Measurements from ENCODE around the gene TUT1.
"Not testable (repeated sequence)": the region's sequence is repeated elsewhere in the genome, so short reads cannot be mapped to it uniquely, and the experiment has no call there.

TUT1 gene

DNA sequence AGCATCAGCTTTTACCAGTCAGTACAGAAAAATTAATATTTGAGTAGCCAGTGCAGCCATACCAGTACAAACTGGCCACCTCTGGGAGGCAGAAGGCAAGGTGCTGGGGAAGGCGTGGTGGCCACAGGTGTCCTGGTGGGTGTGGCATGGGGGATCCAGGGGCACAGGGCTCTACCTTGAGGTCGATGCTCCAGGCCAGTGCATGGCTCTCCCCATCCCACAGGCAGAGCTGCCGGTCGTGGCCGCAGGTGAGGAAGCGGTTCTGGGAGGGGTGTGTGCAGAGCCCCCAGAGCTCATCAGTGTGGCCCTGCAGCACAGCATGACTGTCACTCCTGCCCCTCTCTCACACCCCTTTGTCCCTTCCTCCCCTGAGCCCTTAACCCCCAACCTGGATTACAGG lies 14.1 kb upstream of the TUT1 start:
- FAIRE-seq (no peak), DNase-seq (ENCODE audit: low spot score) (no peak)

DNA sequence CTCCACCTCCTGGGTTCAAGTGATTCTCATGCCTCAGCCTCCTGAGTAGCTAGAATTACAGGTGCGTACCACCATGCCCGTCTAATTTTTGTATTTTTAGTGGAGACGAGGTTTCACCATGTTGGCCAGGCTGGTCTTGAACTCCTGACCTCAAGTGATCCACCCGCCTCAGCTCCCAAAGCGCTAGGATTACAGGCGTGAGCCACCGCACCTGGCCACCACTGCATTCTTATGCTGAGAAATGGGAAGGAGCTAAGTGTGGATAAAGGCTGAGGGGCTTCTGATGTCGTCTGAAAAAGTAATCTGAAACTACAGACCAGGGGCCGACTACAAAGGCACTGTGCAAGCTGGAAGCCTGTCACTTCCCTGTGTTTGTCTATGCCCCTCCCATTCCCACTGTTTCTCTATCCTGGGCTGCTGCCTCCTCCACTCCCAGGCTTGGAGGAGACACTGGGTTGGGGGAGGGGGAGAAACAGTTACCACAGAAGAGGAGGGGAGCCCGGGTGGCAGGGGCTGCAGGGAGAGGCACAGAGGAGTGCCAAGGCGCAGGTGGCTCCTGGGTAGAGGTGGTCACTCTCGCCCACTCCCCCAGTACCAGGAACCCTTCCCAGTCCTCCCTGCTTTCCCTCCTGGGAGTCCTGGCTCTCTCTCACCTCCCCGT lies 13.3 kb upstream of the TUT1 start:
- DNase-seq (ENCODE audit: low spot score) (no peak), FAIRE-seq (no peak)

DNA sequence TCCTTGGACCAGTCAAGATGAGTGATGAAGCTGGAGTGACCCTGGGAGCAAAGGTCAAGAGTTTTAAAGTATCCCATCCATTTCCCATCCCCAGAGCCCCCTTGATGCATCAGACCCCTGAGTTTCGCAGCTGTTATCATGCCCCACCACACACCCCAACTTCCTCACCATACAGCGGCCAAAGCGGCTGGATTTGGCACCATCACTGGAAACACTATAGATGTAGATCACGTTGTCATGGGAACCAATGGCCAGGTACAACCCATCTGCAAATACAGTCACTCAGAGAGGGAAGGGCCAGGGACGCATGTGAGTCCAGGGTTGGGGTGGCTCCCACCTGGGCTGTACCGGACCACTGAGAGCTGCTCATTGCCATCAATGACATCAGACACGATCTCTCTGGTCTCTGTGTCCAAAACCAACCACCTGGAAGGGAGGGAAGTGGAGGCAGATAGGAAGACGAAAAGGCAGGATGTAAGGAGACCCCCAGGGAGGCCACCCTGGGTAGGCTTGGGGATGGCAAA lies 12.5 kb upstream of the TUT1 start:
- FAIRE-seq: no peak
- DNase-seq (ENCODE audit: low spot score): no peak

DNA sequence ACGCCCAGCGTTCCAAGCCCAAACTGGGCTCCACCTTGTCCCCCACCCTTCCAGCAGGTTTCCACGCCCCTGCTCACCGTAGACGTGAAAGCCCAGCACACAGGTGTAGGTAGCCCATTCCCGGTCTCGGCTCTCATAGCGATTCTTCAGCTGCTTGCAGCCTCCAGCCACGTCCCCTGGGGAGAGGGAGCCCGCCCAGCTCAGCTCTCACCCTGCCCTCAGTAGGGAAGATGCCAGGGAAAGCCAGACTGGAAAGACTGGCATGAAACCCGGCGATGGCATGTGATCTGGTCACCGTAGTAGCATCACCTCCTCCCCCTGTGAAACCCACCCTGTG lies 11.7 kb upstream of the TUT1 start:
- DNase-seq (ENCODE audit: low spot score): no peak
- no peak for FAIRE-seq

DNA sequence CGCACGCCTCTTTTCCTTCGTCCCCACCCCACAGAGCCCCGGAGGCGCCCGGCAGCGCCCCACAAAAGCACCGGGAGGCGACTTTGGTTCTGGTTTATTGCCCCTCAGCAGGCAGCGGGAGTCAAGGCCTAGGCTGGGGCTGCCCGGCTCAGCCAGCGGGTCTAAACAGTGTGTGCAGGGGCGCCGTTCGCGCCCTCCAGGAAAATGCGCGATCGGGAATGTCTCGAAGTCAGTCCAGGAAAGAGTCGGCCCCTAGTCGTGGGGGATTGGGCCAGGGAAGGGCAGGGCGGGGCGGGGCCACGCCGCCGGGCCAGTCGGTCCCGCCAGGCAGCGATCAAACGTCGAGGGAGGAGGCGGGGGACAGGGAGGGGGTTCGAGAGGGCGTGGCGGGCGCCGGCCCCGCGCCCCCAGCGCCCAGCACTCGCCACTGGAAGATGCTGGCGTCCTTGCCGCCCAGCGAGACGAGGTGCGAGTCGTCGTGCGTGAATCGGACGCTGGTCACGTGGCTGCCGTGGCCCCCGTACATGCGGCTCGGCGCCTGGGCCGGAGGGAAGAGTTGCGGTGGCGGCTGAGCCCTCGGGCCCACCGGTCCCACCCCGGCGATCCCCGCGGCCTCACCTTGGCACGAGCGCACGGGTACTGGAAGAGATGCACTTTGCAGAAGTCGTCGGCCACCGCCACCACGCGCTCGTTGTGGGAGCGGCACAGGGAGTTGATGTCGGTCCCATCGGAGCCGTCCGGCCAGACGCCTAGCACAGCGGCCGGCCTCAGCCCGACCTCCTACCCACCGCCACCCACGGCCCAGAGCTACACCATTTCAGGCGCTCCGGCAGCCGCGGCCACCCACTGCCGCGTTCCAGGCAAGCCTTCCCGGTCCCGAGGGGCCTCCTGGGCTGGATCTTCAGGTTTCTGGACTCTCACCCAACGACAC lies 11.1 kb upstream of the TUT1 start:
- no peak for DNase-seq (ENCODE audit: low spot score)
- no peak for FAIRE-seq

DNA sequence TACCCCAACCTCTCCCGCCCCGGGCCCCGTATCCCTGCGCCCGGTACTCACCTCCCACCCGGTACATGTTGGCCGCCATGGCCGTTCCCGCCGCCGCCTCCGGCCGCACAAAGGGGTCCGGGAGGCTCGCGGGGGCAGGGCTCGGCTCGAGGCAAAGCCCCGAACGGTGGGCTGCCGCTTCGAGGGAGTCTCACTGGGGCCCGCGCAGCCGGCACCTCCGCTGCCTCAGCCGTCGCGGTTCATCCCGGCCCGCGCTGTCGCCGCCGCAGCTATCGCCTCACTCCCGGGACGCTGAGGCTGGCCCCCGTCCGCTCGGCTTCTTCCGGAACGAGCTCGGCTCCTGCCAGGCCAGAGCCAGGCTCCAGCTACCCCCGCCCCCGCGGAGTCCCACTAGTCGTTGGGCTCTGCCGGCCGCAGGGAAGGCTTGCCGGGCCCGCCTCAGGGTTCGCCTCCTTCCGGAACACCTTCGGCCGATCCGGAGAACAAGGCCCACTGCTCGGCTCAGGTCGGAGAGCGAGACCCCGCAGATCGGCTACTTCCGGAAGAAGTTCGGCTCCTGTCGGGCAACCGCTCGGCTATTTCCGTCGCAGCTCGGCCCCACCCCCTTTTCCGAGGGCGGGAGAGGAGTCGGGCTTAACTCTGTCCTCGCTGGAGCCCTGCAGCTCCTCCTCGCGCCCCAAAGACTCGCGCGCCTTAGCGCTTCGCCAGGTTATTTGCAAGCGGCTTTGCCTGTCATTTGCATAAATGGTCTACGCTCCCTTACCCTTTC lies 10.2 kb upstream of the TUT1 start, which contains the start of gene MTA2:
TSS of gene MTA2 (minus strand) at position 494 of the 769 bp plus-strand sequence. CDS start at position 79, 415 bp downstream.
- no peak for FAIRE-seq
- DNase-seq (ENCODE audit: low spot score): peak; percentile 96

DNA sequence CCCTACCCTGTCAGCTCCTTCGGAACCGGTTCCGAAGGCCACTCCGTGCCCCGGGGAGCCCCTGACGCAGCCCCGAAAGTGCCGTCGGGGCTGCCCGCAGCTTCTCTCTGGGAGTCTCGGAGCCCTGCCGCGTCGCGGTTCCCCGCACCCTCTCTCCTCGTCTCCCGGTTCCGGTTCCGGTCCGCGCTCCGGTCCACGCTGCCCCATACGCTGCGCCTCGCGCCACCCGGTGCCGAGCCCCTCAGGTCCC lies 9.7 kb upstream of the TUT1 start:
- FAIRE-seq (no peak), DNase-seq (ENCODE audit: low spot score) (no peak)

DNA sequence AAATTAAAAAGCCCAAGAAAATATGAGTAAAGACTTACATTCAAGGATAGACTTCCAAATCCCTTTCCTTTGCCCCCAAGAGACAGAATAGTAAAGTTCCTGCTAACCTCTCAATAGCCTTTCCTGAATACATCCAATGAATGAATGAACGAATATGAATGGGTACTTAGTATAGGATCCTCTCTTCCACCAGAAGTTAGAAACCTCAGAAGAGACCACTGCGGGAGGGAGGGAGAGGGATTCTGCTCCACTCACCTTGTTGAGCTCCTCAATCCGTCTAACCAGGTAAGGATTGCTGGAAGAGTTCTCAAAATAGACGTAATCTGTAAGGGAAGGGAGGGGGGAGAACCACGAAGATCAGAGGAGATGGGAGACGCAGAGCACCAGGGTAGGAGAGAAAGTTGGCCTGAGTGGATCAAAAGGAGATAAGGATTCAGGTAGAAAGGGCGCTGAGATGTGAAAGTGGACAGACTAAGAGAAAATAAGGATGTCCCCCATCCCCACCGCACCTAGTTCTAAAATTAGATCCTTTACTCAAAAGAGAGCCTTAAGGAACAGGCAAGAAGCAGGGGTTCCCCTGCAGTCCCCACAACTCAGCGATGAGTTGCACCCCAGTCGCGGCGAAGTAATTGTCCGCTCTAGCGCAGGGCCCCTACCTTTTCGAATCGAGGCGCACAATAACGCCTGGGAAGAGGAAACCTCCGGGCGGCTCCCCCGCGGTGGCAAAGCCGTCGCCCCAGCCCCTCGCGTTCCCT lies 9.2 kb upstream of the TUT1 start:
- DNase-seq (ENCODE audit: low spot score): no peak
- no peak for FAIRE-seq

DNA sequence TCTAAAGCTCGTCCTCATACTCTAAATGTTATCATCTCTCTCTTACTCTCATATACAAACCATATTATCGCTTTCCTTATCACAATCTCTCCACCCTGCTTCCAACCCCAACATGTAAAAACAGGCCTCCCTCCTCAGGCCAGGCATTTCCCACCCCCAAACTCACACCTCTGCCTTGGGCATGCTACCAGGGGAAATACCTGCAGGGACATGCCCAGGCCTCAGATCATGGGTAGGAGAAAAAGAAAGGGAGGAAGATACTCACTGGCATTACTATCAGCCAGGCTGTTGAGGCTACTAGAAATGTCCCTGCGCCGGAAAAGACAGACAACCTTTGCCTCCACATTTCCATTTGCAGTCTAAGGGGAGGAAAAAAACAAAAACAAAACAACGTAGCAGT lies 8.6 kb upstream of the TUT1 start:
- no peak for DNase-seq (ENCODE audit: low spot score)
- FAIRE-seq: no peak

DNA sequence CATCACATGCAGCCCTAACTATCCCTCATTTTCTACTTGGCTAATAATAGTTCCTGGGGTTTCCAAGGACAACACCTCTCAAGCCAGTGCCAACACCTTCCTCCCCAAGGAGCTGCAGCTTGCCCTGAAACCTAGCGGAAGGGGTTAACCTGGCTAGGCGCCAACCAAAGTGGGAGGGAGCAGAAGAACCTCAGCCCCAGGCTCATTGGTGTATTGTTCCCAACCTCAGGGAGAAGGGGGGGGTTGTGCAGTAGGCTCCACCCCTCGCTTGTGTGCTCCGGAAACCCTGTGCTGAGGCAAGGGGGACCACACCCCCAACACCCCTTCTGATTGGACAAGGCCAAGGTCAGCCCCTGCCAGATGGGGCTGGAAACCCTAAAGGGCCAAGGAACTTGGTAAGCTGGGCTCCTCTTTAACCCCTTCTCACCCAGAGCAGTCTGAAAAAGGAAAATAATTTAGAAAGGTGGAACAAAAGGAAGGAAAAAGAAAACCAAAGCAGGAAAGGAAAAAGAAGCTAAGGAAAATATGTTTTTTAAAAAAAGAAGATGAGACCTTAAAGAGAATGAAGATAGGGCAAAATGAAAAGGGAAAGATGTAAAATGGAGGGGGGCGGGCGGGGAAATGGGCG lies 7.9 kb upstream of the TUT1 start:
- no peak for FAIRE-seq
- DNase-seq (ENCODE audit: low spot score): peak; percentile 92

DNA sequence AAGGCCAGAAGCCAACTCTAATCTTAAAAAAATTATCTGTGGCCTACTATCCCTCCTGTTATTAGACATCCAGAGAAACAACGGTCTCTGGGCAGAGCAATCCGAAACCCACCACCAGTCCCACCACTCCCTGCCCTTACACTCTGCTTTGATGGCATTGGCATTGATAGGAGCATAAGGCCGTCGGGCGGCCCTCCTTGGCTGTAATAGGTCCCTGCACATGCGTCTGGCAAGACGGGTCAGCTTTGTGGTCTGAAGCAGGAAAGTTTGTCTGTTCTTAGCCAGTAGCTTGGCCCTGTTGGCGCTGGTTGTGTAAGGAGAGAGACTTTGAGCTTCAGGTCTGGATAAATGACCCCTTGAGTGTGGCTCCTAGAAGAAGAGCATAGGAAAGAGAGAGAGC lies 3.8 kb upstream of the TUT1 start:
- FAIRE-seq (no peak), DNase-seq (ENCODE audit: low spot score) (no peak)

DNA sequence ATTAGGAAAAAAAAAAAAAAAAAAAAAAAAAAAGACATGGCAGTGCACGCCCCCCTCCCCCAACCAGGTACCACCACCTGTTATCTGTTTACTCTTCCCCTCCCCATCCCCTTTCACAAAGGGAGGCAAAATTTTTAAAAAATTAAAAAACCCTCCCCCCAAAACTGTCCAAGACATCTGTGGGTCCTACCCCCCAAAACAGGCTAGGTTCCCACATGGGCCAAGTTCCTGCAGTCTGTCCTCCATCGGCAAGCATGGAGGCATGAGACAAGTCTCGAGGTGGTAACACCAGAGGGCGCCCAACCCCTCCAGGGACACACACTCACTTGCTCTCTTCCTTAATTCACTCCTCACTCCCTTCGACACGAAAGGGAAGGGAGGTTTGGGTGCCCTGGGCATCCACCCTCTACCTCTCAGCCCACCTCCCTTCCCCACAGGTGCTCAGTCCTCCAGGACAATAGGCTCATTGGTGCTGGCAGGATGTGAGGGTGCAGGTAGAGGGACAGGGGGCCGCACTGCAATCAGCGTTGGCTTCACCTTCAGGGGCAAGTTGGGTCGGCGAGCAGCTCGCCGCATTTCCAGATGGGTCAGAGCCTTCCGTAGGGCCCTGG lies 2.2 kb upstream of the TUT1 start:
- FAIRE-seq (no peak), DNase-seq (ENCODE audit: low spot score) (peak; percentile 54)

DNA sequence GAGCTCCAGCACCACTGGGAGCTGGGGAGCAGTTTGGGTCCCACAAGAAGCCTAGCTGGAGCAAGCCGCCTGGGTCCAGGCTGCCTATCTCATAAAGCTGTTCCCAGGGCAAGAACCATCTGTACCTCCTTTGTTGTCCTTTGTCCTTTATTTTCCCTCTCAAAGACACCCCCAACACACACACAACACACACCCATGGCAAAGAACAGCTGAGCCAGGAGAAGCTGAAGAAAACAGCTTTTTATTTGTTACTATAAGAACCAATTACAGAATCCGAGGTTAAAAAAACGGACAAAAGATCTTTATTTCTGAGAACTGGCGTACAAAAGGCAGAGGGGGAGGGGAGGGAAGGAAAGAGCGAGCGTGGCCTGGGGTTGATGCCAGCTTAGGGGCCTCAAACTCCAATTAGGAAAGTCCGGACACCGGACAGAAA lies 1.7 kb upstream of the TUT1 start:
- DNase-seq (ENCODE audit: low spot score): no peak

DNA sequence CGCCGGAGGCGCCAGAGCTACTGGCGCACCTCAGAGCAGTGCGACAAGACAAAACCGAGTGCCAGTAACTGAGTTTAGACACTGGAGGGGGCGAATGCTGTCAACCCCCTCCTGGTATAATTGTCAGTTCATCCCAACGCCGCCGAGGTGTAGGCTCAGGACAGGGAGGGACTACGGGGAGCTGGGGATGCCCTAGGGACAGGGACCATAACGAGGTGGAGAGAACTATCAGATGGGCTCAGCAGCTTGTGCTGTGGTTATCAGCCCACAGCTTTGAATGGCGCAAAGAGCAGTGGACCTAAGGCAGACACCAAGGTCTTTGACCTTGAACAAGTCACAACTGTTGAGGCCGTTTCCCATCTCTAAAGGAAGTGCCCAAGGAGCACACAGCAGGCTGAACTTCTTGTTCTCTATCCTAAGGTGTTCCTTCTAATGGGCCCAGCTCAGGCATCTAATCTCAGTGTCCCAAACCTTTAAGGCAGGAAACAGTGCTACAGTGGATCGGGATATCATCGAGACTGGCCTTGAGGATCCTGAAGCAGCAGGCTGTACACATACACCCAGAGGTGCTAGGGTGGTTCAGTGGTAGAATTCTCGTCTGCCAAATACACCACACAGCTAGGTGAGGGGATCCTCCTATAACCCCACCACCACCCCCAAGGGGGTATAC lies 958 bp upstream of the TUT1 start:
- FAIRE-seq: no peak
- no peak for DNase-seq (ENCODE audit: low spot score)

More for the DNA sequence above, 1.7 kb upstream of the TUT1 start:
- no peak for FAIRE-seq

DNA sequence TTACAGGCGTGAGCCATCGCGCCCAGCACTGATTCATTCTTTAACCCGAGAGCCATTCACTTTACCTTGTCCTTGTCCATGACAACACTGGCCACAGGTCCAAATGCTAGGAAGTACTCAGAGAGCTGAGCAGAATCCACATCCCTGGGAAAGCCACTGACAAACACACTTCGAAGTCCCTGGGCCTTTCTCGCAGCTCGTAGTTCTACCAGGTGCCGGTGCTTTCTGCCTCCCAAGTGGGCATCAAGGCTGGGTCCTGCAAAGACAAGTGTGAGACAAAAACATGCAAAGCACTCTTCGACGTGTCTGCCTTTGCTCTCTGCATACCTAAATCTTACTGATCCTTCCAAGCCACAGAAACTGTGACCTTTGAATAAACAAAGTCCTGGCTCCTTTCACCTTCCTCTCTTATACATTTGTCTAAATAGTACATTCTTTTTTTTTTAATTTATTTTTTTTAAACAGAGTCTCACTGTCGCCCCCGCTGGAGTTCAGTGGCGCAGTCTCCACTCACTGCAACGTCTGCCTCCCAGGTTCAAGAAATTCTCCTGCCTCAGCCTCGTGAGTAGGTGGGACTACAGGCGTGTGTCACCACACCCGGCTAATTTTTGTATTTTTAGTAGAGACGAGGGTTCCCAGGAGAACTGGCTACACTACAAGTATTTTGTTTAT lies 2.2 kb downstream of the TUT1 start:
- FAIRE-seq (no peak), DNase-seq (ENCODE audit: low spot score) (no peak)

DNA sequence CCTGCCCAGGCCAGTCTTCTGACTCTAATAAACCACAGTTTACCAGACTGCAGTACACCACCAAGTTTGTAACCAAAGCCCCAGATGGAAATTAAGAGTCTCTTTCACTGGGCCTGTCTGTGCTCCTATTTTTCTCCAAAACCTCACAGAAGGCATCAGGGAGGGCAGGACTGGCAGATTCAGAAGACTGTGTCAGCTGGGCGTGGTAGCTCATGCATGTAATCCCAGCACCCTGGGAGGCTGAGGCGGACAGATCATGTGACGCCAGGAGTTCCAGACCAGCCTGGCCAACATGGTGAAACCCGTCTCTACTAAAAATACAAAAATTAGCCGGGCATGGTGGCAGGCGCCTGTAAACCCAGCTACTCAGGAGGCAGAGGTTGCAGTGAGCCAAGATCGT lies 6.0 kb downstream of the TUT1 start:
- not testable (repeated sequence) for FAIRE-seq; DNase-seq (ENCODE audit: low spot score)

DNA sequence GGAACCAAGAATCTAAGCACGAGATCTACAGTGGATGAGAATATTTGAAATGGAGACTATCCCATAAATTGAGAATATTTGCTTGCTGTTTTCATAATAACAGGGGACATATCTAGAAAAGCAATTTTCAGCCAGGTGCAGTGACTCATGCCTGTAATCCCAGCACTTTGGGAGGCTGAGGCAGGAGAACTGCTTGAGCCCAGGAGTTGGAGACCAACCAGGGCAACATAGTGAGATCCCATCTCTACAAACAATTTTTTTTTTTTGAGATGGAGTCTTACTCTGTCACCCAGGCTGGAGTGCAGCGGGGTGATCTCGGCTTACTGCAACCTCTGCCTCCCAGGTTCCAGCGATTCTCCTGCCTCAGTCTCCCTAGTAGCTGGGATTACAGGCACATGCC lies 9.6 kb downstream of the TUT1 start:
- not testable (repeated sequence) for FAIRE-seq; DNase-seq (ENCODE audit: low spot score)

DNA sequence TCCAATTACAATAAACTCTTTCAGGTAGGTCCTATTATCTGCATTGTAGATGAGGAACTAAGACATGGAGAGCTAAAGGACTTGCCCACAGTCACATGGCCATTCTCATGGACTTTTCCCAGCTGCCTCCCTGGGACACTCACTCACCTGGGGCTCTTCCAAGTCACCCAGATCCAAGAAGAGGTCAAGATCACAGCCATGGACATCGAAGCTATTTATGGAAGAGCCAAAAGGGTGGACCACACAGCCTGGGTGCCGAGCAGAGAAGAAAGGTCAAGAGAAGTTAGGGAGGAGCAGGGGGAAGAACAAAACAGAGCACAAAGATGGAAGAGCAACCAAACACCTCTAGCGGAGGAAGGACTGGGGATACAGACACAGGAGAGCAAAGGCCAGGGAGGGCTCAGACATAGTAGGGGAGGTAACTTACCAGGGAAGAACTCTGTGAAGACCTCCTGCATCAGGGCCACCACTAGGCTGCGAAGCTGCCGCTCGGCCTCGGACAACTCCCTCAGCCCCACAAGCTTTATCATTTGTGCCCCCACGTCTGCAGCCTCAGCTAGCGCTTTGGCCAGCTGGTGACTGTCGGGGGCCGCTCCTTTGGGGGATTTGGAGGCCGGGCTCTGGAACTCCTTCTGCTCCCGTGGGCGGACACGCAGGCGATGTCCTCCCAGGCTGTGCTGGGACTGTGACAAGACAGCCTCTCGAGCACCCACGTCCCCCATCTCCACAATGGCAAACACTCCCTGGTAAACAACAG lies 10.2 kb downstream of the TUT1 start:
- FAIRE-seq (no peak), DNase-seq (ENCODE audit: low spot score) (no peak)

DNA sequence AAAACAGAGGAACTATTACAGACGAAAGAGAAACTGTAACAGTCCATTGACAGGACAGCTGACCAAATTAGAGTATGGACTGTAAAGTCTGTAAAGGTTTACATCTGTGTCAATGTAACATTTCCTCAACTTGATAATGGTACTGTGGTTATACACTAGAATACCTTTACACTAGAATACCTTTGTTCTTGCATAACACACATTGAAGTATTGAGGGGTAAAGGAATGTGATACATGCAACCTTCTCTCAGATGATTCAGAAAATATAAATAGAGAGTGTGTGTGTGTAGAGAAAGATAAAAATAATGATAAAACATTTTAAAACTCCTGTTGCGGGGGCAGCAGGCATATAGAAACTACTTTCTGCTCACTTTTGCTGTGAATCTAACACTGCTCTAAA lies 12.1 kb downstream of the TUT1 start:
- FAIRE-seq: no peak

More for the DNA sequence above, 12.1 kb downstream of the TUT1 start:
- no peak for DNase-seq (ENCODE audit: low spot score)
